HEK293 (cell line): ENCODE results near the gene SEMA4B.

Source experiments
- ATF2 ChIP-seq: fragments of 450-650 bp; formaldehyde crosslinking; IDR thresholded peaks from 2 replicates; pipeline ENCODE4 v1.5.1; 2016; ENCODE audit warnings: missing biosample characterization, missing genetic modification characterization, low read depth
- KLF10 ChIP-seq: fragments of 450-650 bp; IDR thresholded peaks from 2 replicates; pipeline ENCODE4 v1.5.1; 2018; ENCODE audit warnings: missing biosample characterization, mild to moderate bottlenecking, missing genetic modification characterization
- OVOL3 ChIP-seq: fragments of 450-650 bp; formaldehyde crosslinking; IDR thresholded peaks from 2 replicates; pipeline ENCODE4 v1.5.1; 2016; ENCODE audit warnings: missing biosample characterization, missing genetic modification characterization
- PRDM6 ChIP-seq: fragments of 450-650 bp; formaldehyde crosslinking; IDR thresholded peaks from 2 replicates; pipeline ENCODE4 v1.5.1; 2017; ENCODE audit warnings: missing biosample characterization, missing genetic modification characterization
- REST ChIP-seq: fragments of 450-650 bp; formaldehyde crosslinking; IDR thresholded peaks from 2 replicates; pipeline ENCODE4 v1.5.1; 2016; ENCODE audit warnings: missing biosample characterization, missing genetic modification characterization
- TCF7L2 ChIP-seq: IDR thresholded peaks from 2 replicates; pipeline ENCODE4 v1.6.1; 2011; ENCODE audit warnings: low read depth, mild to moderate bottlenecking, inconsistent platforms, low read length, moderate library complexity, borderline replicate concordance
- ZBTB21 ChIP-seq: fragments of 450-650 bp; formaldehyde crosslinking; IDR thresholded peaks from 2 replicates; pipeline ENCODE4 v1.5.1; 2017; ENCODE audit warnings: missing biosample characterization, missing genetic modification characterization
- ZBTB26 ChIP-seq: fragments of 450-650 bp; formaldehyde crosslinking; optimal IDR thresholded peaks from 2 replicates; pipeline ENCODE3; 2016; ENCODE audit warnings: missing biosample characterization, mild to moderate bottlenecking, missing genetic modification characterization
- ZBTB44 ChIP-seq: fragments of 450-650 bp; IDR thresholded peaks from 2 replicates; pipeline ENCODE4 v1.5.1; 2018; ENCODE audit warnings: missing biosample characterization, mild to moderate bottlenecking, missing genetic modification characterization
- ZBTB7A ChIP-seq: fragments of 450-650 bp; formaldehyde crosslinking; IDR thresholded peaks from 2 replicates; pipeline ENCODE4 v1.5.1; 2016; ENCODE audit warnings: low read depth, missing biosample characterization, missing genetic modification characterization
- ZEB2 ChIP-seq: fragments of 450-650 bp; formaldehyde crosslinking; IDR thresholded peaks from 2 replicates; pipeline ENCODE4 v1.5.1; 2016; ENCODE audit warnings: missing biosample characterization, missing genetic modification characterization
- ZNF155 ChIP-seq: fragments of 450-650 bp; formaldehyde crosslinking; IDR thresholded peaks from 2 replicates; pipeline ENCODE4 v1.5.1; 2016; ENCODE audit warnings: missing biosample characterization, missing genetic modification characterization
- ZNF157 ChIP-seq: fragments of 450-650 bp; formaldehyde crosslinking; IDR thresholded peaks from 2 replicates; pipeline ENCODE4 v1.5.1; 2016; ENCODE audit warnings: missing biosample characterization, missing genetic modification characterization
- ZNF169 ChIP-seq: fragments of 450-650 bp; formaldehyde crosslinking; IDR thresholded peaks from 2 replicates; pipeline ENCODE4 v1.5.1; 2016; ENCODE audit warnings: missing biosample characterization, missing genetic modification characterization
- ZNF223 ChIP-seq: fragments of 450-650 bp; formaldehyde crosslinking; IDR thresholded peaks from 2 replicates; pipeline ENCODE4 v1.5.1; 2016; ENCODE audit warnings: missing biosample characterization, missing genetic modification characterization
- ZNF350 ChIP-seq: fragments of 450-650 bp; formaldehyde crosslinking; IDR thresholded peaks from 2 replicates; pipeline ENCODE4 v1.5.0; 2017; ENCODE audit warnings: missing biosample characterization, mild to moderate bottlenecking, missing genetic modification characterization
- ZNF362 ChIP-seq: fragments of 450-650 bp; formaldehyde crosslinking; IDR thresholded peaks from 2 replicates; pipeline ENCODE4 v1.5.1; 2016; ENCODE audit warnings: missing biosample characterization, missing genetic modification characterization
- ZNF391 ChIP-seq: fragments of 450-650 bp; formaldehyde crosslinking; IDR thresholded peaks from 2 replicates; pipeline ENCODE4 v1.5.1; 2016; ENCODE audit warnings: low read depth, missing biosample characterization, missing genetic modification characterization, borderline replicate concordance
- ZNF529 ChIP-seq: fragments of 450-650 bp; formaldehyde crosslinking; IDR thresholded peaks from 2 replicates; pipeline ENCODE4 v1.5.1; 2017; ENCODE audit warnings: missing genetic modification characterization, missing biosample characterization; ENCODE audit not compliant: insufficient replicate concordance
- ZNF585B ChIP-seq: fragments of 450-650 bp; formaldehyde crosslinking; IDR thresholded peaks from 2 replicates; pipeline ENCODE4 v1.5.1; 2016; ENCODE audit warnings: missing biosample characterization, missing genetic modification characterization
- ZNF629 ChIP-seq: fragments of 450-650 bp; formaldehyde crosslinking; IDR thresholded peaks from 2 replicates; pipeline ENCODE4 v1.5.1; 2017; ENCODE audit warnings: missing biosample characterization, missing genetic modification characterization
- ZNF701 ChIP-seq: fragments of 450-650 bp; formaldehyde crosslinking; IDR thresholded peaks from 2 replicates; pipeline ENCODE4 v1.5.1; 2016; ENCODE audit warnings: missing biosample characterization, missing genetic modification characterization
- ZSCAN18 ChIP-seq: fragments of 450-650 bp; formaldehyde crosslinking; IDR thresholded peaks from 2 replicates; pipeline ENCODE4 v1.5.1; 2016; ENCODE audit warnings: missing biosample characterization, missing genetic modification characterization

The SEMA4B gene

GRCh38 chr15:90266485-90266884 is 65.4 kb downstream of the SEMA4B start (continued):
- TF ChIP-seq ZNF391 (tag by site-specific recombination) (no peak), ZBTB26 (tag by site-specific recombination) (no peak), OVOL3 (tag by site-specific recombination) (no peak), ZNF350 (tag by site-specific recombination) (no peak), ZEB2 (tag by site-specific recombination) (no peak), ZNF223 (tag by site-specific recombination) (no peak), ZNF157 (tag by site-specific recombination) (no peak), ZNF169 (tag by site-specific recombination) (no peak), ZNF529 (no peak), ZBTB44 (no peak), ZNF701 (tag by site-specific recombination) (no peak), REST (no peak), ZBTB21 (peak; percentile 37; the same call in 1 of the 2 replicates), TCF7L2 (no peak), ZNF629 (tag by site-specific recombination) (0 out of 2 replicates have a peak, but pooled peaks have one; percentile 39), PRDM6 (tag by site-specific recombination) (0 out of 2 replicates have a peak, but pooled peaks have one; percentile 24), ATF2 (tag by site-specific recombination) (0 out of 2 replicates have a peak, but pooled peaks have one; percentile 4), ZNF362 (no peak), KLF10 (tag by site-specific recombination) (no peak), ZNF585B (tag by site-specific recombination) (no peak), ZNF155 (tag by site-specific recombination) (no peak), ZBTB7A (tag by site-specific recombination) (no peak), ZSCAN18 (tag by site-specific recombination) (no peak)
